Stomach (tissue), 4 donors: ENCODE data around the gene GRIN2C.

ENCODE experiments used
- EP300 ChIP-seq: sonication (generic); formaldehyde crosslinking; IDR thresholded peaks from one replicate; pipeline ENCODE4 v1.6.1; 2017; ENCODE audit warnings: antibody characterized with exemption
- POLR2A ChIP-seq, 4 donors: fragments of 450-650 bp; IDR thresholded peaks; one replicate each; pipeline ENCODE4 v1.6.1; 2016; ENCODE audit warnings: antibody characterized with exemption in 4 of 4, control low read depth in 2 of 4, mild to moderate bottlenecking in 1 of 4, moderate library complexity in 1 of 4
- POLR2AphosphoS5 ChIP-seq, 3 donors: sonication (generic); formaldehyde crosslinking; IDR thresholded peaks; one replicate each; pipeline ENCODE4 v1.6.1; 2016; ENCODE audit warnings: antibody characterized with exemption in 3 of 3
- TF ChIP-seq, protein P1 (sequence below), 7 experiments: fragments of 450-650 bp in 4 of 7; fragments of 200-600 bp in 3 of 7; sonication (generic) in 3 of 7; IDR thresholded peaks; one replicate each; pipeline ENCODE4 v1.5.1; 2016 to 2019; ENCODE audit warnings: antibody characterized with exemption in 7 of 7, control low read depth in 2 of 7, mild to moderate bottlenecking in 1 of 7

DNA sequence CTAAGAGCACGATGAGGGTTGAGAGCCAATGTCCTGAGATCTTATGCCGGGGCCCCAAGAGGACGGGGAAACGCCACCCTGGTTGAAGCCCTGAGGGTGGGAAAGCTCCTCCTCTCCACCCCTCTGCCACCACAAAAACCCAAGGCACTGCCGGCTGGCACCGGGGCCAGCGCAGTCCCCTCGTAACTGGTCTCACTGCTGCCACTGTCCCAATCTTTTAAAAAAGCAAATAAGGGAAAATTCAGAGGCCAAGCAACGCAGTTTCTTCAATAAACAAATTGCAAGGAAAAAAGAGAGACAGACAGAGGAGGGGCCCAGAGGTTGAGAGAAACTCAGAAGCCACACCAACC, 6.7 kb downstream of the GRIN2C start:
- TF ChIP-seq, protein P1, sequence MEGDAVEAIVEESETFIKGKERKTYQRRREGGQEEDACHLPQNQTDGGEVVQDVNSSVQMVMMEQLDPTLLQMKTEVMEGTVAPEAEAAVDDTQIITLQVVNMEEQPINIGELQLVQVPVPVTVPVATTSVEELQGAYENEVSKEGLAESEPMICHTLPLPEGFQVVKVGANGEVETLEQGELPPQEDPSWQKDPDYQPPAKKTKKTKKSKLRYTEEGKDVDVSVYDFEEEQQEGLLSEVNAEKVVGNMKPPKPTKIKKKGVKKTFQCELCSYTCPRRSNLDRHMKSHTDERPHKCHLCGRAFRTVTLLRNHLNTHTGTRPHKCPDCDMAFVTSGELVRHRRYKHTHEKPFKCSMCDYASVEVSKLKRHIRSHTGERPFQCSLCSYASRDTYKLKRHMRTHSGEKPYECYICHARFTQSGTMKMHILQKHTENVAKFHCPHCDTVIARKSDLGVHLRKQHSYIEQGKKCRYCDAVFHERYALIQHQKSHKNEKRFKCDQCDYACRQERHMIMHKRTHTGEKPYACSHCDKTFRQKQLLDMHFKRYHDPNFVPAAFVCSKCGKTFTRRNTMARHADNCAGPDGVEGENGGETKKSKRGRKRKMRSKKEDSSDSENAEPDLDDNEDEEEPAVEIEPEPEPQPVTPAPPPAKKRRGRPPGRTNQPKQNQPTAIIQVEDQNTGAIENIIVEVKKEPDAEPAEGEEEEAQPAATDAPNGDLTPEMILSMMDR (IDR thresholded peaks at IDR 0.05): no peak
- TF ChIP-seq EP300: no peak
- no peak for TF ChIP-seq POLR2A (IDR thresholded peaks at IDR 0.05)
- no peak for TF ChIP-seq POLR2AphosphoS5 (IDR thresholded peaks at IDR 0.05)
